SHP77 (cell line): ENCODE data around the gene ZNF24.

Source experiments
- DNase-seq, 2 experiments: peaks; one replicate each; lab custom pipeline; 2025; lab: John Stamatoyannopoulos, UW

The ZNF24 gene

GRCh38 chr18:35296060-35296459 is 48.2 kb downstream of the ZNF24 start:
- no peak for DNase-seq

- DNase-seq: no peak
Measured at GRCh38 chr18:35291166-35291565, 53.1 kb downstream of the ZNF24 start.

- peak; percentile 91 for DNase-seq
Measured at GRCh38 chr18:35290094-35290735, 54.0 kb downstream of the ZNF24 start, which contains the start of gene ZSCAN30. ZSCAN30 (minus strand) TSS chr18:35290229; CDS start chr18:35264352, 25,877 bp downstream.

- DNase-seq: peak in 1 of 2 experiments; percentile 8
Measured at GRCh38 chr18:35289727-35290093, 54.5 kb downstream of the ZNF24 start.

GRCh38 chr18:35289293-35289692 is 54.9 kb downstream of the ZNF24 start:
- DNase-seq: no peak

DNA sequence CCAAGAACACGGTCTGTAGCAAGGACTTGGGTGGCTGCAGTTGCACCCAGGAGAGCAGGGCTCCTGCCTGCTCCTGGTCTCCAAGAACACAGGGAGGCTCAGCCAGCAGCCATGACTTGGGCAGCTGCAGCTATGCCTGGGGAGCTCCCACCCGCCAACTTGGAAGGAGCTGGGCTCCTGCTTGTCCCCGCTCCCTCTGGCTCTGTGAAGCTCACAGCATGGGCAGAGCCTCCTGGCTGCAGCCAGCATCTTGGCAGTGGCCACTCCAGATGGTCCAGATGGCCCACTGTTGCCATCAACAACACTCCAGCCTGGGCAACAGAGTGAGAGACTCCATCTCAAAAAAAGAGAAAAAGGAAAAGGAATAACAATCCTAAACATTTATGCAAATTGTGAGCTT is 59.4 kb downstream of the ZNF24 start:
- DNase-seq: no peak

- DNase-seq: no peak
Measured at GRCh38 chr18:35283923-35284794, 60.1 kb downstream of the ZNF24 start.

GRCh38 chr18:35282353-35282752 is 61.9 kb downstream of the ZNF24 start:
- no peak for DNase-seq
